ENCODE measurements around the gene SLC16A5. TPM values are rescaled to one million over a fixed set of nuclear protein-coding genes. Genes with fewer than 3 reads are reported as not detected.
"Not testable (repeated sequence)": the region's sequence is repeated elsewhere in the genome, so short reads cannot be mapped to it uniquely, and the experiment has no call there.

The SLC16A5 gene
- total RNA-seq, 1 experiment from 2014 or later: not detected

GRCh38 chr17:75110234-75110937 lies 22.6 kb downstream of the SLC16A5 start:
- no peak for DNase-seq (ENCODE audit: low spot score)

- no peak for DNase-seq (ENCODE audit: low spot score)
These were observed 24.1 kb downstream of the SLC16A5 start for GRCh38 chr17:75111777-75112335.

- DNase-seq (ENCODE audit: low spot score): peak; percentile 84
These were observed 26.2 kb downstream of the SLC16A5 start for GRCh38 chr17:75113798-75114551.

- DNase-seq (ENCODE audit: low spot score): no peak
These were observed 27.0 kb downstream of the SLC16A5 start for GRCh38 chr17:75114552-75115314.

DNA sequence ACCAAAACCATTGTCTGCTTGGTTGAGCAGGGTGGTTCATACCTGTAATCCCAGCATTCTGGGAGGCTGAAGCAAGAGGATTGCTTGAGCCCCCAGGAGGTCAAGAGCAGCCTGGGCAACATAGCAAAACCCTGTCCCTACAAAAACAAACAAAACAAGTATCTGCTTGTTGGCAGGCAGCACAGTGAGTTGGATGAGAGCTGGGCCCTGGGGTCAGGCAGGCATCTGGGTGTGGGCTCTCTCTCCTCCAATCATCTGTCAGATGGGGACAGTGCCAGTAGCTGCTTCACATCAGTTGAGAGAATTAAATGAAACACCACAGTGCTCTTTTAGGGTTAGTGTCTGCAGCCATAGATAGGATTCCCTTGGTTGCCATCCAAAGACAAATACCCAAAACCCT lies 27.8 kb downstream of the SLC16A5 start:
- DNase-seq (ENCODE audit: low spot score): no peak

DNA sequence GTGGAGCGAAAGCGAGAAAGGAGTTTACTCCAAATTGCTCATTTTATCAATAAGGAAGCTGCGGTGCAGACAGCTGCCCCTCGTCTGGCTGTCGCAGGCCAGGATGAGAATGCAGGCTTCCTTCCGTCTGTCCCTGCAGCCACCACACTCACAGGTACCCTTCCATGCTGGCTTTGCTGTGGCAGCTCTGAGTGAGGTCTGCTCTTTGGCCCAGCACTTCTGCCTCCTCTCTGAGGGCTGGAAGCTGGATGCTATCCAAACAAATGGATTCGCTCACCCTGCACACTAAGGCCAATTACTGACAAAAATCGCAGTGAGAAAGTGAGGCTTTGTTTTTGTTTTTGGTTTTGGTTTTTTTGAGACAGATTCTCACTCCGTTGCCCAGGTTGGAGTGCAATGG lies 29.0 kb downstream of the SLC16A5 start:
- DNase-seq (ENCODE audit: low spot score): no peak

GRCh38 chr17:75118307-75118706 lies 30.6 kb downstream of the SLC16A5 start:
- DNase-seq (ENCODE audit: low spot score): no peak

DNA sequence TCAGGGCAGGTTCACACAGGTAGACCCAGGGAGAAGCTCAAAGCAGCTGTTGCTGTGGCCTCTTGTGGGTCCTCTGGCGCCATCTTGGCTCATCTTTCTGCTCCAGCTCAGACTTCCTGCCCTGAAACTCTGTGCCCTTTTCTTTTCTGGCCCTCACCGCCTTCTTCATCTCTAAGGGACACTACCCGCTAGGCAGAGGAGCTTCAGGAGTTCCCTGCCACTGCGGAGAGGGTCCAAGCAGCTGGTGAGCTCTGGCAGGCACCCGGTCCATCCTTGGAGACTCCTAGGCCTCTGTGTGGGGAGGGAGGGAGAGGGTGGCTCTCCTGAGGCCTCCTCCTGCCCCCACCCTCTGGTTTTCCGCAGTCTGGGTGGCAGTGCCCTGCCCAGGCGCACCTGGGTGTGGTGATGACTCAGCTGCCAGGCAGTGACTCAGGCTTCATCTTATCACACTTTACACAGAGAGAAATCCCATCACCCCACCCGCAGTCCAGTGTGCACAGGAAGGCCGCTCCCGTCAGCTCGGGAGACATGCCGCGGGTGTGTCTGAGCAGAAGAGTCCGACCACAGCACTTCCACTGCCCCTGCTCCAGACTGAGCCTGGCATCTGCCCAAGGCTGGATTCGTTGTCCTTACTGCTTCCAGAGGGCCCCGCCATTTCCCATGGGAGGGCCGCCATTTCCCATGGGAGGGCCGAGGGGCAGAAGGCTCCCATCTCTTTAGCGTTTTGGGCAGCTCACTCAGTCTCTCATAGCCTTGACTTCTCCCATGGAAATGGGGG lies 36.5 kb downstream of the SLC16A5 start:
- peak; percentile 100 for DNase-seq (ENCODE audit: low spot score)

DNA sequence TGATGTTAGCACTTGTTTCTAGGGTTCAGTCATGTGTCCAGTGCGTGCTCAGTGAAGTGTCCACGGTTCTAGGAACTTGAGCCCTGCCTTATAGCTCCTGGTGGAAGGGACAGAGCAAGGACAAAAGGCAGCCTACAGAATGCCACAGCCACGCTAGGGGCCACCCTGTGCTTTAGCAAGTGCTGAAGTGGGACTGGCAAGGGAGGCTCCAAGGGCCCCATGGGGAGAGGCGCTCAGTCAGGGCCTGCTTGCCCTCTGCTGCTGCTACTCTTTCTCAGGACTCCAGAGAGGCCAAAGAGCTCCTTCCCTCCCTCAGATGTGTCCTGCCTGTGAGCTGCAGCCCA lies 37.0 kb downstream of the SLC16A5 start:
- no peak for DNase-seq (ENCODE audit: low spot score)

DNA sequence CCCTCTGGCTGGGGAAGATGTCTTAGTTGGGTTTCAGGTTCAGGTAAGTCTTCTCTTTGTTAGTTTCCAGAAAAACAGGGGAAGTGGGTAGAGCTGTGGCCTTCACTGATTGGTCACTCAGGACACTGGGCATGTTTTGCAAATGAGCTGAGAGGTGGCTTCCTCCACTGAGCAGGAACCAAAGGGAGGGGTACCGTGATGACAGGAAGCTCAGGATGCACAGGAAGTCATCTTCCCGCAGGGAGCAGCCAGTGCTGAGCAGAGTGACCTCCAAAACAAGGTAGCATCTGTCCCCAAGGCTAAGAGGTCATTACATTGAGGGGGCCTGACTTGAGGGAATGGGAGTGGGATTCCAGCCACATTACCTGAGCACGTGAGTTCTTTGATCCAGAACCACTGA lies 38.2 kb downstream of the SLC16A5 start:
- no peak for DNase-seq (ENCODE audit: low spot score)

GRCh38 chr17:75126954-75127353 lies 39.2 kb downstream of the SLC16A5 start:
- no peak for DNase-seq (ENCODE audit: low spot score)

GRCh38 chr17:75127936-75128335 lies 40.2 kb downstream of the SLC16A5 start:
- DNase-seq (ENCODE audit: low spot score): not testable (repeated sequence)

DNA sequence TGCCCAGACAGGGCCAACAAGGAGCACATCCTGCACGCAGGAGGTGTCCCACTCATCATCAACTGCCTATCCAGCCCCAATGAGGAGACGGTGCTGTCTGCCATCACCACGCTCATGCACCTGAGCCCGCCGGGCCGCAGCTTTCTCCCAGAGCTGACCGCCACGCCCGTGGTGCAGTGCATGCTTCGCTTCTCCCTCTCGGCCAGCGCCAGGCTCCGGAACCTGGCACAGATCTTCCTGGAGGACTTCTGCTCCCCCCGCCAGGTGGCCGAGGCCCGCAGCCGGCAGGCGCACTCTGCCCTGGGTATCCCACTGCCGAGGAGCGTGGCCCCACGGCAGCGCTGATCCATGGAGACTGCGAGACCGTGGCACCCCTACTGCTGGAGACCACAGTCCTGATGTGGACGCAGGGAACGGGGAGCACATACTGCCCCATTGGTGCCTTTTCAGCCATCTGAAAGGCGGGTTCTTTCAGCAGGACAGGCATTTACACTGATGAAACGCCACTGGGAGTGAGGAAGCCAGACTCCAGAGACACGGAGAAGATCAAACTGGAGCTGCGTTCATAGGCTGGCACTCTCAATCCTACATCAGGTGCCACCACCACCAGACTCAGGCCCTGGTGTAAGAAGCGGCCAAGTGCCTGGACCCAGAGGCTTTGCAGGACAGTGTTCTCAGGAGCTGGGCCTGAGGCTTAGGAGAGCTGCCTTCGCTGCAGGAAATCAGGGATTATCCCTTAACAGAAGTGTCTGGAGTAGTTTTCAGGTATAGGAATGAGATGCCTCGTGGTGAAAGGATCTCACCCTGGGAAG lies 41.1 kb downstream of the SLC16A5 start:
- DNase-seq (ENCODE audit: low spot score): no peak

GRCh38 chr17:75129576-75129975 lies 41.8 kb downstream of the SLC16A5 start:
- no peak for DNase-seq (ENCODE audit: low spot score)

DNA sequence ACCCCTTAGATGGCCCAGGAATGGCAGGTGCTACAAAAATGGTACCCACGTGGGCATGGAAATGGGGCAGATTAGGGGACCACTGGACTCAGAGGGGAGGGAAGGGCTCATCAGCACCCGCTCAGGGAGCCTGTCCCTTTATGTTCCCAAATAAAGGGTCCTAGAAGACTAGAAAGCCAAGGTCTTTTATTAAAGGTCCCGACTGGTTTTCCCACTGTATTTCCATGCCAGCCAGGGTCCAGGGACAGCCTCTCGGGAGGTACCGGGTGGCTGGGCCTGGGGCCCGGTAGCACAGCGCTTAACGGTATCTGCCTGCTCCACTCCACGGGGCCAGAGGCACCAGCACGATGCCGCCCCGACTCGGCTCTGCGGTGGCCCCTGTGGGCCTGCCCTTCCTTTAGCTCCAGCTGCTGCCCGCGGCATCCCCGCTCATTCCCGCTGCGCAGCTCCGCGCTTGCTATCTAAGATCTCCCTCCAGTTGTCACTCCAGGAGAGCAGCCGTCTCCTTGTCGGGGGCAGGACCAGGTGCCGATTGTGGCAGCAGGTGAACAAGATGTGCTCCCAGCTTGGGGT lies 42.4 kb downstream of the SLC16A5 start:
- DNase-seq (ENCODE audit: low spot score): no peak

- peak; percentile 79 for DNase-seq (ENCODE audit: low spot score)
These were observed 43.0 kb downstream of the SLC16A5 start for GRCh38 chr17:75130632-75131277.

DNA sequence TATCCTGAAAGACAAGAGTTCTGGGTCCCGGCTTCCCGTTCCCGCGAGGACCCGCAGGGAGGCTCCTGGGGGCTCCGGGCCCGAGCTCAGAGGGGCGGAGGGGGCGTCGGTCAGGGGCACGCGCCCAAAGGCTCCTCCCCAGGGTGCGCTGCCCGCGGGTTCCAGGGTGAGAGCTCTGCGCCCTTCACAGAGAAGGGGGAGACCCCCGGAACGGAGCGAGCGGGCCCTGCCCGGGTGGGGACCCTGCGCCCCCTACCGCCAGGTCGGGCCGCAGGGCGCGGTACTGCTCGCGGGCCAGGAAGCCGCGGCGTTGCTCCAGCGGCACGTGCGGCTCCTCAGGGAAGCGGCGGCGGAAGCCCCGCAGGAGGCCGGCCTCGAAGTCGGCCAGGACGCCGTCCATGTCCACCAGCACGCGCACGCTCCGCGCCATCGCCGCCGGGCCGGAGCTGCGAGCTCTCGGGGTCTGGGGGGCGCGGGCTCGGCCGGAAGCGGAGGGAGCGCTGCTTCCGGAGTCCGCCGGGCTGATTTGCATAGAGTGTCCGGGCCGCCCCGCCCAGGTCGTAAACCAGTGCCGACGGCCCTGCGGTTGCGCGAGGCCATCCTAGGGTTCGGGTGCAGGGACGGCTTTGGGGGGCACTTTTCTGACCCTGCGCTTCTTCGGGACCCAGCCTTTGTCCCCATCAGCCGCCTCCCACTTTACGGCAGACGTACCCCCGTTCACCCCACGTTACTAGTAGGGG lies 43.7 kb downstream of the SLC16A5 start, which contains the start of gene NT5C:
NT5C (minus strand) TSS at position 465 of the 740 bp plus-strand sequence; CDS start at position 430, 35 bp downstream.
- peak; percentile 86 for DNase-seq (ENCODE audit: low spot score)

GRCh38 chr17:75132018-75133000 lies 44.6 kb downstream of the SLC16A5 start:
- not testable (repeated sequence) for DNase-seq (ENCODE audit: low spot score)
